SK-N-SH treated with all-trans-retinoic acid at 6 μM for 48 hours (cell line): ENCODE data around the gene TNFRSF11A.

Experiments
- ATAC-seq: fragments of 200-7000 bp; cut with Tn5 transposase; 3 replicates; pipeline ENCODE4 v1.9.1; 2020; ENCODE audit warnings: mild to moderate bottlenecking, moderate library complexity
- ARNTL ChIP-seq: fragments of 450-650 bp; formaldehyde crosslinking; IDR thresholded peaks from 2 replicates; pipeline ENCODE4 v1.5.0; 2020; ENCODE audit warnings: low read depth, mild to moderate bottlenecking, moderate library complexity, borderline replicate concordance
- BACH2 ChIP-seq: fragments of 250-450 bp; sonication (Bioruptor Pico); IDR thresholded peaks from 2 replicates; pipeline ENCODE4 v1.9.0; 2021; ENCODE audit warnings: mild to moderate bottlenecking, borderline replicate concordance
- CREB5 ChIP-seq: fragments of 250-450 bp; sonication (Bioruptor Pico); IDR thresholded peaks from 2 replicates; pipeline ENCODE4 v1.5.1; 2020; ENCODE audit warnings: low read depth, mild to moderate bottlenecking, moderate library complexity
- CSDC2 ChIP-seq: fragments of 250-450 bp; sonication (Bioruptor Pico); IDR thresholded peaks from 2 replicates; pipeline ENCODE4 v1.5.0; 2020; ENCODE audit warnings: mild to moderate bottlenecking, moderate library complexity
- CSRNP3 ChIP-seq: fragments of 250-450 bp; sonication (Bioruptor Pico); IDR thresholded peaks from 2 replicates; pipeline ENCODE4 v1.5.1; 2021; ENCODE audit warnings: mild to moderate bottlenecking, moderate library complexity
- GLIS3 ChIP-seq: fragments of 250-450 bp; sonication (Bioruptor Pico); IDR thresholded peaks from 2 replicates; pipeline ENCODE4 v1.5.0; 2020; ENCODE audit warnings: mild to moderate bottlenecking, moderate library complexity
- ISL1 ChIP-seq: fragments of 250-450 bp; sonication (Bioruptor Pico); IDR thresholded peaks from 2 replicates; pipeline ENCODE4 v2.1.2; 2022; ENCODE audit warnings: mild to moderate bottlenecking, moderate library complexity
- OSR1 ChIP-seq: fragments of 250-450 bp; sonication (Bioruptor Pico); IDR thresholded peaks from 2 replicates; pipeline ENCODE4 v1.8.0; 2022; ENCODE audit warnings: moderate library complexity, mild to moderate bottlenecking, inconsistent platforms
- PATZ1 ChIP-seq: fragments of 250-450 bp; sonication (Bioruptor Pico); IDR thresholded peaks from 2 replicates; pipeline ENCODE4 v1.8.0; 2020; ENCODE audit warnings: mild to moderate bottlenecking, moderate library complexity, borderline replicate concordance
- POU6F1 ChIP-seq: fragments of 250-450 bp; sonication (Bioruptor Pico); IDR thresholded peaks from 2 replicates; pipeline ENCODE4 v1.8.0; 2021; ENCODE audit warnings: low read depth, mild to moderate bottlenecking, moderate library complexity, borderline replicate concordance
- PPARA ChIP-seq: fragments of 250-450 bp; sonication (Bioruptor Pico); IDR thresholded peaks from 2 replicates; pipeline ENCODE4 v1.5.0; 2020; ENCODE audit warnings: mild to moderate bottlenecking, borderline replicate concordance
- RARB ChIP-seq: fragments of 250-450 bp; sonication (Bioruptor Pico); IDR thresholded peaks from 2 replicates; pipeline ENCODE4 v1.8.0; 2021; ENCODE audit warnings: mild to moderate bottlenecking, moderate library complexity
- SNAI2 ChIP-seq: fragments of 250-450 bp; sonication (Bioruptor Pico); IDR thresholded peaks from 2 replicates; pipeline ENCODE4 v1.5.0; 2020; ENCODE audit warnings: mild to moderate bottlenecking, moderate library complexity
- TOX ChIP-seq: fragments of 250-450 bp; sonication (Bioruptor Pico); IDR thresholded peaks from 2 replicates; pipeline ENCODE4 v1.8.0; 2021; ENCODE audit warnings: mild to moderate bottlenecking, moderate library complexity, borderline replicate concordance
- TSHZ2 ChIP-seq: fragments of 250-450 bp; sonication (Bioruptor Pico); IDR thresholded peaks from 2 replicates; pipeline ENCODE4 v1.5.0; 2020; ENCODE audit warnings: mild to moderate bottlenecking, moderate library complexity
- ZC3H10 ChIP-seq: fragments of 250-450 bp; sonication (Bioruptor Pico); IDR thresholded peaks from 2 replicates; pipeline ENCODE4 v1.5.1; 2021; ENCODE audit warnings: mild to moderate bottlenecking, moderate library complexity
- ZFP3 ChIP-seq: fragments of 250-450 bp; sonication (Bioruptor Pico); IDR thresholded peaks from 2 replicates; pipeline ENCODE4 v1.5.0; 2020; ENCODE audit warnings: mild to moderate bottlenecking, moderate library complexity
- ZFP30 ChIP-seq: fragments of 450-650 bp; formaldehyde crosslinking; IDR thresholded peaks from 2 replicates; pipeline ENCODE4 v1.5.0; 2022; ENCODE audit warnings: mild to moderate bottlenecking, moderate library complexity
- ZNF565 ChIP-seq: fragments of 450-650 bp; formaldehyde crosslinking; conservative IDR thresholded peaks from 2 replicates; pipeline ENCODE4 v1.5.0; 2020; ENCODE audit warnings: low read depth, mild to moderate bottlenecking, moderate library complexity
- ZNF70 ChIP-seq: fragments of 450-650 bp; formaldehyde crosslinking; IDR thresholded peaks from 2 replicates; pipeline ENCODE4 v1.5.0; 2020; ENCODE audit warnings: mild to moderate bottlenecking, moderate library complexity
- ZNF8 ChIP-seq: fragments of 450-650 bp; formaldehyde crosslinking; IDR thresholded peaks from 2 replicates; pipeline ENCODE4 v1.5.0; 2020; ENCODE audit warnings: mild to moderate bottlenecking, moderate library complexity

Gene TNFRSF11A

GRCh38 chr18:62339106-62339988, 14.2 kb downstream of the TNFRSF11A start:
- TF ChIP-seq POU6F1 (CRISPR knock-in tag) (no peak), ARNTL (CRISPR knock-in tag) (no peak), ZC3H10 (no peak), ZNF565 (CRISPR knock-in tag) (no peak), BACH2 (CRISPR knock-in tag) (no peak), ISL1 (CRISPR knock-in tag) (0 out of 2 replicates have a peak, but pooled peaks have one; percentile 15), OSR1 (CRISPR knock-in tag) (no peak), ZFP3 (CRISPR knock-in tag) (0 out of 2 replicates have a peak, but pooled peaks have one; percentile 25)
- peak; percentile 94 for ATAC-seq

GRCh38 chr18:62340996-62341395, 15.9 kb downstream of the TNFRSF11A start:
- TF ChIP-seq ZC3H10 = no peak
- TF ChIP-seq, all 23 proteins: peak for 0
- no peak for ATAC-seq

- no peak for TF ChIP-seq ARNTL (CRISPR knock-in tag)
- no peak for TF ChIP-seq TOX (CRISPR knock-in tag)
- no peak for TF ChIP-seq ZNF70
- TF ChIP-seq ZNF8 = no peak
- TF ChIP-seq PATZ1 (CRISPR knock-in tag) = no peak
- no peak for TF ChIP-seq CREB5
- no peak for TF ChIP-seq PPARA (CRISPR knock-in tag)
- TF ChIP-seq CSRNP3 = no peak
- no peak for TF ChIP-seq CSDC2 (CRISPR knock-in tag)
- TF ChIP-seq BACH2 (CRISPR knock-in tag) = no peak
- no peak for TF ChIP-seq RARB
- no peak for TF ChIP-seq ZFP30 (CRISPR knock-in tag)
- TF ChIP-seq ISL1 (CRISPR knock-in tag) = no peak
- no peak for TF ChIP-seq POU6F1 (CRISPR knock-in tag)
- no peak for TF ChIP-seq TSHZ2
- no peak for TF ChIP-seq GLIS3 (CRISPR knock-in tag)
- TF ChIP-seq ZFP3 (CRISPR knock-in tag) = no peak
- no peak for TF ChIP-seq ZNF565 (CRISPR knock-in tag)
- no peak for TF ChIP-seq SNAI2 (CRISPR knock-in tag)
- TF ChIP-seq OSR1 (CRISPR knock-in tag) = no peak
- ATAC-seq = no peak
Observed at GRCh38 chr18:62341473-62341872, 16.4 kb downstream of the TNFRSF11A start.
